Measurements from ENCODE around the gene GNAO1.

GNAO1 gene

GRCh38 chr16:56362057-56362655 is 170.9 kb downstream of the GNAO1 start:
- no peak overlapping the region for H3K4me3 ChIP-seq (replicated peaks; ENCODE audit: low read depth, low read length)
- no peak for TF ChIP-seq CTCF (IDR thresholded peaks at IDR 0.05; ENCODE audit: insufficient read depth, low read length, poor library complexity, severe bottlenecking)
- H3K36me3 ChIP-seq (ENCODE audit: control insufficient read depth, insufficient read depth, low read length) = peaks cover 31% of the 10 kb centered on the region
- no peak for DNase-seq (ENCODE audit: extremely low read depth, insufficient read length)
- no peaks in the 10 kb centered on the region for H3K27me3 ChIP-seq (replicated peaks; ENCODE audit: control insufficient read depth, insufficient read depth, low read length)

GRCh38 chr16:56362706-56363105 is 171.4 kb downstream of the GNAO1 start:
- H3K27me3 ChIP-seq (replicated peaks; ENCODE audit: control insufficient read depth, insufficient read depth, low read length) = no peaks in the 10 kb centered on the region
- DNase-seq (ENCODE audit: extremely low read depth, insufficient read length) = no peak
- H3K4me3 ChIP-seq (replicated peaks; ENCODE audit: low read depth, low read length) = no peak overlapping the region
- no peak for TF ChIP-seq CTCF (IDR thresholded peaks at IDR 0.05; ENCODE audit: insufficient read depth, low read length, poor library complexity, severe bottlenecking)
- H3K36me3 ChIP-seq (ENCODE audit: control insufficient read depth, insufficient read depth, low read length) = peaks cover 31% of the 10 kb centered on the region

- DNase-seq (ENCODE audit: extremely low read depth, insufficient read length) = no peak
- no peak for TF ChIP-seq CTCF (IDR thresholded peaks at IDR 0.05; ENCODE audit: insufficient read depth, low read length, poor library complexity, severe bottlenecking)
- peaks cover 31% of the 10 kb centered on the region for H3K36me3 ChIP-seq (ENCODE audit: control insufficient read depth, insufficient read depth, low read length)
- no peaks in the 10 kb centered on the region for H3K27me3 ChIP-seq (replicated peaks; ENCODE audit: control insufficient read depth, insufficient read depth, low read length)
- no peak overlapping the region for H3K4me3 ChIP-seq (replicated peaks; ENCODE audit: low read depth, low read length)
Measured at GRCh38 chr16:56363181-56363716, 172.0 kb downstream of the GNAO1 start.

GRCh38 chr16:56363781-56364565 is 172.7 kb downstream of the GNAO1 start:
- DNase-seq (ENCODE audit: extremely low read depth, insufficient read length) = no peak
- H3K4me3 ChIP-seq (replicated peaks; ENCODE audit: low read depth, low read length) = no peak overlapping the region
- H3K36me3 ChIP-seq (ENCODE audit: control insufficient read depth, insufficient read depth, low read length) = peaks cover 31% of the 10 kb centered on the region
- H3K27me3 ChIP-seq (replicated peaks; ENCODE audit: control insufficient read depth, insufficient read depth, low read length) = no peaks in the 10 kb centered on the region
- TF ChIP-seq CTCF (IDR thresholded peaks at IDR 0.05; ENCODE audit: insufficient read depth, low read length, poor library complexity, severe bottlenecking) = no peak

- no peak for TF ChIP-seq CTCF (IDR thresholded peaks at IDR 0.05; ENCODE audit: insufficient read depth, low read length, poor library complexity, severe bottlenecking)
- no peak for DNase-seq (ENCODE audit: extremely low read depth, insufficient read length)
- H3K4me3 ChIP-seq (replicated peaks; ENCODE audit: low read depth, low read length) = no peak overlapping the region
- H3K36me3 ChIP-seq (ENCODE audit: control insufficient read depth, insufficient read depth, low read length) = peaks cover 31% of the 10 kb centered on the region
- H3K27me3 ChIP-seq (replicated peaks; ENCODE audit: control insufficient read depth, insufficient read depth, low read length) = no peaks in the 10 kb centered on the region
Measured at GRCh38 chr16:56364865-56365264, 173.6 kb downstream of the GNAO1 start.

All from GM06990 (cell line).